HepG2 (cell line): ENCODE data around the gene LCLAT1. TPM values are rescaled to one million over a fixed set of nuclear protein-coding genes. Genes with fewer than 3 reads are reported as not detected.

ENCODE experiments used
- ATAC-seq: fragments of 200-7000 bp; cut with Tn5 transposase; 3 replicates; pipeline ENCODE4 v1.9.1; 2020; ENCODE audit warnings: mild to moderate bottlenecking, moderate library complexity
- BruUV-seq: library from RNA; stranded (reverse); fragments of 400-500 nt; replicated peaks from 2 replicates; lab custom pipeline; 2021; lab: Mats Ljungman, UMichigan
- CTCF ChIA-PET: fragments of 300-600 bp; formaldehyde crosslinking; extraction: SDS; loops from one replicate; lab custom pipeline; 2021; ENCODE audit warnings: low total read pairs, inconsistent platforms, low intra/inter-chr PET ratio; lab: Yijun Ruan, JAX
- POLR2A ChIA-PET: fragments of 350-600 bp; sonication (Branson Sonifier 250); formaldehyde crosslinking; loops from one replicate; lab custom pipeline; 2020; ENCODE audit warnings: antibody characterized with exemption, inconsistent platforms; lab: Yijun Ruan, JAX
- DNase-seq: peaks from one replicate; pipeline ENCODE4 v3.0.0-alpha.2; 2015; ENCODE audit warnings: low spot score
- FAIRE-seq: peaks from 3 replicates; lab custom pipeline; 2011; peaks lifted over from hg19 to GRCh38; lab: Jason Lieb, UNC
- H2AFZ ChIP-seq: one replicate; pipeline ENCODE4 v1.6.1; 2011; ENCODE audit warnings: low read length, inconsistent platforms
- H3K27ac ChIP-seq: fragments of 300-600 bp; 3 replicates; pipeline ENCODE4 v1.8.0; 2011; ENCODE audit warnings: mixed run types, mild to moderate bottlenecking, mixed read lengths, low read length, inconsistent platforms; ENCODE audit not compliant: insufficient read depth; ENCODE audit errors: extremely low read length
- H3K27me3 ChIP-seq, 2 experiments: fragments of 200-600 bp in 1 of 2; 2 replicates in 1 of 2; 3 replicates in 1 of 2; pipeline versions ENCODE4 v1.6.0 to v1.8.0; 2011; ENCODE audit warnings: low read length in 2 of 2, mild to moderate bottlenecking in 2 of 2, moderate library complexity in 2 of 2, inconsistent platforms in 1 of 2; ENCODE audit not compliant: insufficient read depth in 2 of 2, control insufficient read depth in 1 of 2
- H3K36me3 ChIP-seq, 2 experiments: fragments of 200-600 bp in 1 of 2; replicated peaks in 1 of 2; 2 replicates in 1 of 2; 3 replicates in 1 of 2; pipeline versions ENCODE4 v1.5.1 to v1.8.0; 2011; ENCODE audit warnings: low read length in 2 of 2, inconsistent platforms in 1 of 2; ENCODE audit not compliant: insufficient read depth in 2 of 2, control insufficient read depth in 1 of 2
- H3K4me1 ChIP-seq: 2 replicates; pipeline ENCODE4 v1.5.1; 2012; ENCODE audit warnings: low read length, inconsistent platforms; ENCODE audit not compliant: insufficient read depth
- H3K4me2 ChIP-seq: 2 replicates; pipeline ENCODE4 v1.6.0; 2011; ENCODE audit warnings: low read depth, low read length, inconsistent platforms
- H3K4me3 ChIP-seq, 3 experiments: fragments of 200-600 bp in 1 of 3; sonication (generic), shearing (Covaris generic) in 1 of 3; replicated peaks in 1 of 3; 2 replicates each; pipeline ENCODE4 v1.5.1; 2011 to 2016; ENCODE audit warnings: low read length in 3 of 3, inconsistent platforms in 2 of 3, low read depth in 2 of 3, mild to moderate bottlenecking in 2 of 3, control low read depth in 1 of 3, mixed read lengths in 1 of 3; ENCODE audit not compliant: insufficient read depth in 1 of 3
- H3K79me2 ChIP-seq: one replicate; pipeline ENCODE4 v1.6.1; 2011; ENCODE audit warnings: low read length, inconsistent platforms; ENCODE audit not compliant: insufficient read depth
- H3K9ac ChIP-seq: 2 replicates; pipeline ENCODE4 v1.6.0; 2011; ENCODE audit warnings: mild to moderate bottlenecking, low read depth, low read length, inconsistent platforms; ENCODE audit not compliant: insufficient read depth
- H3K9me3 ChIP-seq: 2 replicates; pipeline ENCODE4 v1.5.1; 2012; ENCODE audit warnings: mild to moderate bottlenecking, low read length
- H4K20me1 ChIP-seq: 2 replicates; pipeline ENCODE4 v1.6.0; 2011; ENCODE audit warnings: inconsistent platforms, mild to moderate bottlenecking, low read length, moderate library complexity; ENCODE audit not compliant: insufficient read depth
- BRD4 ChIP-seq: sonication (generic); formaldehyde crosslinking; IDR thresholded peaks from 2 replicates; pipeline ENCODE4 v1.4.0; 2020; ENCODE audit warnings: missing genetic modification reagents
- NFAT5 ChIP-seq: sonication (generic); formaldehyde crosslinking; IDR thresholded peaks from 2 replicates; pipeline ENCODE4 v1.4.0; 2020; ENCODE audit warnings: missing genetic modification reagents
- RXRB ChIP-seq: IDR thresholded peaks from 2 replicates; pipeline ENCODE4 v1.6.1; 2016; ENCODE audit warnings: borderline replicate concordance, missing genetic modification reagents, missing compliant biosample characterization
- SCMH1 ChIP-seq: sonication (generic); formaldehyde crosslinking; IDR thresholded peaks from 2 replicates; pipeline ENCODE4 v1.9.0; 2021; ENCODE audit warnings: missing genetic modification reagents, mild to moderate bottlenecking, borderline replicate concordance
- SNAI1 ChIP-seq: sonication (generic); formaldehyde crosslinking; IDR thresholded peaks from 2 replicates; pipeline ENCODE4 v1.5.0; 2020; ENCODE audit warnings: mild to moderate bottlenecking, missing genetic modification reagents, borderline replicate concordance
- ZBTB25 ChIP-seq: IDR thresholded peaks from 2 replicates; pipeline ENCODE4 v1.6.1; 2018; ENCODE audit warnings: missing genetic modification reagents
- ZNF101 ChIP-seq: sonication (generic); formaldehyde crosslinking; IDR thresholded peaks from 2 replicates; pipeline ENCODE4 v1.4.0; 2020; ENCODE audit warnings: mild to moderate bottlenecking, low read depth, missing genetic modification reagents, borderline replicate concordance
- ZNF160 ChIP-seq: sonication (generic); formaldehyde crosslinking; IDR thresholded peaks from 2 replicates; pipeline ENCODE4 v1.8.0; 2022; ENCODE audit warnings: mild to moderate bottlenecking, inconsistent platforms, missing genetic modification reagents
- ZNF350 ChIP-seq: sonication (generic); formaldehyde crosslinking; IDR thresholded peaks from 2 replicates; pipeline ENCODE4 v1.4.0; 2020; ENCODE audit warnings: mild to moderate bottlenecking, low read depth, missing genetic modification reagents, borderline replicate concordance
- ZNF407 ChIP-seq: sonication (generic); formaldehyde crosslinking; IDR thresholded peaks from one replicate; pipeline ENCODE4 v1.5.1; 2020; ENCODE audit warnings: mild to moderate bottlenecking, missing genetic modification reagents; ENCODE audit errors: not compliant biosample characterization
- WGBS: methylation state at CpG from one replicate; pipeline ENCODE4 v1.1.6; 2017; ENCODE audit warnings: low lambda C conversion rate; 5-methylcytosine and 5-hydroxymethylcytosine counted together
- in situ Hi-C: cut with HindIII; loops from 2 replicates; pipeline ENCODE4 v1.10.0; 2017; ENCODE audit warnings: low pct_unique_long_range_greater_than_20kb; ENCODE audit not compliant: extremely low pct_ligation_motif_present
- intact Hi-C: fragments of 100-400 bp; cut with micrococcal nuclease; formaldehyde crosslinking; loops from one replicate; pipeline ENCODE4 v1.10.0; 2022; ENCODE audit not compliant: unreplicated experiment
- polyA plus RNA-seq, 8 experiments: library from polyadenylated mRNA; depleted of rRNA in 3 of 8; stranded (reverse) in 7 of 8; unstranded in 1 of 8; fragments of >200 nt; fragmentation: Illumina TruSeq in 4 of 8; extraction: Trizol in 4 of 8; gene quantifications; 2 replicates each; pipeline versions ENCODE4 v1.2.1 to v1.2.3, GENCODE V29; 2011 to 2016; ENCODE audit warnings: low read depth in 4 of 8, missing spikeins in 1 of 8, mixed read lengths in 1 of 8; ENCODE audit not compliant: insufficient read depth in 1 of 8
- total RNA-seq, 5 experiments: library from RNA; depleted of rRNA; stranded (reverse); fragments of >200 nt; fragmentation: Illumina TruSeq; extraction: Trizol; gene quantifications; 2 replicates each; pipeline ENCODE4 v1.2.3, GENCODE V29; 2016; ENCODE audit warnings: low read depth in 1 of 5

The LCLAT1 gene
- total and polyA plus RNA-seq, 2 of the 13 experiments (the other 11 are each of a cell fraction or from before 2014, with no cell fraction given) = 18.0 to 28.0 TPM

- ATAC-seq (no peak), DNase-seq (no peak), FAIRE-seq (no peak)
- H3K79me2 ChIP-seq = peaks cover 92% of the 10 kb centered on the region
- POLR2A ChIA-PET = no interaction called here
- no TSS peak for BruUV-seq
- CTCF ChIA-PET = no interaction called here
- H3K36me3 ChIP-seq = no peaks in the 10 kb centered on the region
- no peaks in the 10 kb centered on the region for H4K20me1 ChIP-seq
- no peak overlapping the region for H2AFZ ChIP-seq
- no peak overlapping the region for H3K9ac ChIP-seq
- no peaks in the 10 kb centered on the region for H3K27me3 ChIP-seq
- intact Hi-C loops (no loop called here), in situ Hi-C loops (no loop called here)
- H3K4me2 ChIP-seq = no peak overlapping the region
- 52% methylated on average over 2 of the region's 2 CpGs for WGBS
- H3K4me1 ChIP-seq = peaks cover 54% of the 10 kb centered on the region
- H3K9me3 ChIP-seq = no peaks in the 10 kb centered on the region
- H3K4me3 ChIP-seq = no peak overlapping the region
- peak overlapping the region; percentile 4 for H3K27ac ChIP-seq
- TF ChIP-seq ZNF101 (CRISPR knock-in tag) = no peak
- no peak for TF ChIP-seq SNAI1
- no peak for TF ChIP-seq NFAT5 (CRISPR knock-in tag)
- TF ChIP-seq ZNF407 (CRISPR knock-in tag) = no peak
- TF ChIP-seq ZBTB25 (CRISPR knock-in tag) = no peak
- TF ChIP-seq BRD4 = no peak
- no peak for TF ChIP-seq RXRB (CRISPR knock-in tag)
- no peak for TF ChIP-seq ZNF160 (CRISPR knock-in tag)
- TF ChIP-seq ZNF350 = no peak
- no peak for TF ChIP-seq SCMH1 (CRISPR knock-in tag)
These were observed 12.1 kb downstream of the LCLAT1 start for GRCh38 chr2:30459140-30459539.
